ENCODE results near the gene GALNT10. TPM values are rescaled to one million over a fixed set of nuclear protein-coding genes. Genes with fewer than 3 reads are reported as not detected.

The GALNT10 gene
- total and polyA plus RNA-seq, 9 of the 15 experiments (the other 6 are each of a cell fraction or from before 2014, with no cell fraction given), result 4.6 to 37.1 (median 13.3) TPM

- BruUV-seq (replicated peaks), result no TSS peak
- no peak overlapping the region for H3K4me3 ChIP-seq
- H3K79me2 ChIP-seq (ENCODE audit: control insufficient read depth, insufficient read depth, low read length), result no peaks in the 10 kb centered on the region
- no peak for FAIRE-seq
- CTCF ChIA-PET (ENCODE audit: low intra/inter-chr PET ratio), result no interaction called here
- no peaks in the 10 kb centered on the region; the same call in 1 of the 2 replicates for H4K20me1 ChIP-seq (replicated peaks; ENCODE audit: control insufficient read depth, insufficient read depth, low read length)
- H3K9ac ChIP-seq (ENCODE audit: insufficient read depth in 1 of 2, low read depth in 2 of 2, low read length in 2 of 2), result no peak overlapping the region
- WGBS (ENCODE audit: insufficient coverage, low coverage, missing lambda C conversion rate), result 93% methylated on average over 3 of the region's 3 CpGs
- no peak for DNase-seq (ENCODE audit: extremely low read depth in 1 of 4, low spot score in 3 of 4)
- in situ Hi-C loops (cut with MboI), result no loop called here
- no peaks in the 10 kb centered on the region for H3K36me3 ChIP-seq (ENCODE audit: control insufficient read depth, insufficient read depth, low read length)
- intact Hi-C loops (cut with micrococcal nuclease), result no loop called here
- H3K9me1 ChIP-seq (ENCODE audit: control insufficient read depth, insufficient read depth, low read length), result no peaks in the 10 kb centered on the region
- POLR2A ChIA-PET, result interaction anchor here (0.6 kb wide), 1 partner anchor 1234 kb away, joined by 3 read pairs; no protein-coding TSS in a partner anchor
- no peak overlapping the region for H3K4me2 ChIP-seq (ENCODE audit: insufficient read depth, low read length)
- H3K27ac ChIP-seq (ENCODE audit: extremely low read depth, low read depth, low read length), result no peak overlapping the region
- no peaks in the 10 kb centered on the region for H3K9me3 ChIP-seq (replicated peaks; ENCODE audit: control insufficient read depth, insufficient read depth, low read depth, low read length)
- H3K27me3 ChIP-seq (ENCODE audit: control insufficient read depth in 2 of 2, insufficient read depth in 2 of 2, low read length in 2 of 2), result no peaks in the 10 kb centered on the region
- H3K4me1 ChIP-seq (replicated peaks in 1 of 2; ENCODE audit: control insufficient read depth in 2 of 2, insufficient read depth in 2 of 2, low read length in 2 of 2), result no peaks in the 10 kb centered on the region
- no peak for ATAC-seq
- H2AFZ ChIP-seq (ENCODE audit: low read depth, low read length), result no peak overlapping the region
- no peak for TF ChIP-seq LEF1 (IDR thresholded peaks at IDR 0.05)
- no peak for TF ChIP-seq MTA1 (IDR thresholded peaks at IDR 0.05; ENCODE audit: borderline replicate concordance)
- no peak for TF ChIP-seq FOXJ3 (CRISPR knock-in tag; IDR thresholded peaks at IDR 0.05)
- no peak for TF ChIP-seq CHAMP1 (IDR thresholded peaks at IDR 0.05)
- no peak for TF ChIP-seq ZNF695 (CRISPR knock-in tag; IDR thresholded peaks at IDR 0.05)
- no peak for TF ChIP-seq ZNF586 (CRISPR knock-in tag; conservative IDR thresholded peaks at IDR 0.05)
- TF ChIP-seq ZNF449 (CRISPR knock-in tag; IDR thresholded peaks at IDR 0.05), result no peak
- no peak for TF ChIP-seq ZNF778 (CRISPR knock-in tag; IDR thresholded peaks at IDR 0.05)
- no peak for TF ChIP-seq KDM4B (IDR thresholded peaks at IDR 0.05; ENCODE audit: borderline replicate concordance in 2 of 2, low read depth in 1 of 2)
- no peak for TF ChIP-seq JUNB (CRISPR knock-in tag; conservative IDR thresholded peaks at IDR 0.05)
- TF ChIP-seq CAMTA2 (CRISPR knock-in tag; conservative IDR thresholded peaks at IDR 0.05), result no peak
- TF ChIP-seq RBM14 (IDR thresholded peaks at IDR 0.05; ENCODE audit: borderline replicate concordance, insufficient read depth, low read depth, low read length), result no peak
- TF ChIP-seq HES1 (IDR thresholded peaks at IDR 0.05; ENCODE audit: low read depth), result no peak
- no peak for TF ChIP-seq PTBP1 (IDR thresholded peaks at IDR 0.05; ENCODE audit: low read depth, low read length)
- TF ChIP-seq UBTF (IDR thresholded peaks at IDR 0.05; ENCODE audit: borderline replicate concordance in 1 of 2, low read depth in 2 of 2, low read length in 2 of 2), result no peak
- TF ChIP-seq ZNF384 (IDR thresholded peaks at IDR 0.05; ENCODE audit: low read depth, low read length), result no peak
- no peak for TF ChIP-seq GTF2E2 (tag; IDR thresholded peaks at IDR 0.05)
Observed at GRCh38 chr5:154312000-154312399, 121.5 kb downstream of the GALNT10 start.

Measured in K562 (cell line).